ENCODE data around the gene HAX1. TPM values are rescaled to one million over a fixed set of nuclear protein-coding genes. Genes with fewer than 3 reads are reported as not detected.
"Not testable (repeated sequence)": the region's sequence is repeated elsewhere in the genome, so short reads cannot be mapped to it uniquely, and the experiment has no call there.

HAX1 gene
- total RNA-seq, 1 experiment from 2014 or later = 80.4 TPM

GRCh38 chr1:154320882-154321608 lies 48.6 kb downstream of the HAX1 start, which contains the start of gene AQP10:
Gene AQP10, plus strand, starts transcription at chr1:154321093. Its CDS starts 63 bp downstream, at chr1:154321156.
- TF ChIP-seq CTCF (conservative IDR thresholded peaks at IDR 0.05) = no peak
- no peak within 1 kb of the TSS for H2BK120ac ChIP-seq (ENCODE audit: low read depth, low read length, poor library complexity, severe bottlenecking)
- H2AK5ac ChIP-seq (ENCODE audit: insufficient read length, low read length) = no peak within 1 kb of the TSS
- H3K79me2 ChIP-seq (ENCODE audit: insufficient read depth, low read length) = no peaks in the 10 kb centered on the region
- no peak within 1 kb of the TSS for H3K56ac ChIP-seq (ENCODE audit: insufficient read length, low read depth, low read length)
- H3K9me3 ChIP-seq (ENCODE audit: control insufficient read depth, low read depth, low read length) = no peaks in the 10 kb centered on the region
- H4K91ac ChIP-seq (ENCODE audit: insufficient read length, low read depth, low read length) = no peak within 1 kb of the TSS
- H3K9ac ChIP-seq (ENCODE audit: extremely low read depth, insufficient read length, low read length) = no peak within 1 kb of the TSS
- WGBS (ENCODE audit: extremely low coverage, insufficient read length, low lambda C conversion rate) = 100% methylated on average over 2 of the region's 9 CpGs
- H2BK15ac ChIP-seq (ENCODE audit: low read depth, low read length) = no peak within 1 kb of the TSS
- Mint-ChIP-seq H3K27ac (no peak within 1 kb of the TSS), H3K4me1 (peaks cover 0 to 2% of the 10 kb centered on the region in 2 experiments; a peak in 2 of 4 replicates), H3K36me3 (ENCODE audit: insufficient read depth in 1 of 3, low read depth in 3 of 3) (no peaks in the 10 kb centered on the region; a peak in 2 of 7 replicates), H3K27me3 (ENCODE audit: low read depth) (peaks cover 27% of the 10 kb centered on the region), H3K4me3 (no peak within 1 kb of the TSS), H3K9me3 (peaks cover 16 to 18% of the 10 kb centered on the region in 2 experiments)
- H3K4me2 ChIP-seq (ENCODE audit: insufficient read depth, insufficient read length, low read length) = no peak within 1 kb of the TSS
- DNase-seq = no peak
- no peak within 1 kb of the TSS for H3K18ac ChIP-seq (ENCODE audit: insufficient read length, low read depth, low read length)
- H3K4me1 ChIP-seq (ENCODE audit: insufficient read depth, low read length) = no peaks in the 10 kb centered on the region
- H4K5ac ChIP-seq (ENCODE audit: insufficient read length, low read depth, low read length) = no peak within 1 kb of the TSS
- H3K23ac ChIP-seq (ENCODE audit: insufficient read length, low read depth, low read length) = no peak within 1 kb of the TSS
- no peaks in the 10 kb centered on the region for H3K79me1 ChIP-seq (ENCODE audit: insufficient read depth, low read depth, low read length, poor library complexity, severe bottlenecking)
- no peak within 1 kb of the TSS for H2BK5ac ChIP-seq (ENCODE audit: insufficient read length, low read length)
- no peak within 1 kb of the TSS for H2BK12ac ChIP-seq (ENCODE audit: insufficient read length, low read depth, low read length)
- H2BK20ac ChIP-seq (ENCODE audit: low read depth, low read length, poor library complexity, severe bottlenecking) = no peak within 1 kb of the TSS
- no peak within 1 kb of the TSS for H3K4ac ChIP-seq (ENCODE audit: low read depth, low read length)
- H3K23me2 ChIP-seq (ENCODE audit: insufficient read length, low read depth, low read length, poor library complexity, severe bottlenecking) = no peaks in the 10 kb centered on the region
- no peak within 1 kb of the TSS for H2AFZ ChIP-seq (ENCODE audit: low read length)
- no peak within 1 kb of the TSS for H3T11ph ChIP-seq (ENCODE audit: low read length)
- H3K14ac ChIP-seq (ENCODE audit: insufficient read depth, low read length) = no peak within 1 kb of the TSS
- H3K27me3 ChIP-seq (ENCODE audit: insufficient read depth, low read length) = no peaks in the 10 kb centered on the region
- no peaks in the 10 kb centered on the region for H4K20me1 ChIP-seq (ENCODE audit: control insufficient read depth, insufficient read depth, insufficient read length)
- H3K27ac ChIP-seq (ENCODE audit: insufficient read length, low read depth, low read length) = no peak within 1 kb of the TSS
- no peak within 1 kb of the TSS for H4K8ac ChIP-seq (replicated peaks; ENCODE audit: insufficient read length, low read depth, low read length)

- H2BK120ac ChIP-seq (ENCODE audit: low read depth, low read length, poor library complexity, severe bottlenecking); H4K8ac ChIP-seq (replicated peaks; ENCODE audit: insufficient read length, low read depth, low read length); H3K79me2 ChIP-seq (ENCODE audit: insufficient read depth, low read length); H2AFZ ChIP-seq (ENCODE audit: low read length); H4K91ac ChIP-seq (ENCODE audit: insufficient read length, low read depth, low read length); H3K14ac ChIP-seq (ENCODE audit: insufficient read depth, low read length); H3K56ac ChIP-seq (ENCODE audit: insufficient read length, low read depth, low read length); H2BK12ac ChIP-seq (ENCODE audit: insufficient read length, low read depth, low read length); H3K9me3 ChIP-seq (ENCODE audit: control insufficient read depth, low read depth, low read length); H3K36me3 Mint-ChIP-seq (ENCODE audit: insufficient read depth in 1 of 3, low read depth in 3 of 3); H3K23ac ChIP-seq (ENCODE audit: insufficient read length, low read depth, low read length); H3K18ac ChIP-seq (ENCODE audit: insufficient read length, low read depth, low read length); H2BK20ac ChIP-seq (ENCODE audit: low read depth, low read length, poor library complexity, severe bottlenecking); H3K27me3 ChIP-seq (ENCODE audit: insufficient read depth, low read length); H3K4me1 Mint-ChIP-seq; H3K79me1 ChIP-seq (ENCODE audit: insufficient read depth, low read depth, low read length, poor library complexity, severe bottlenecking); H3K23me2 ChIP-seq (ENCODE audit: insufficient read length, low read depth, low read length, poor library complexity, severe bottlenecking); H2BK15ac ChIP-seq (ENCODE audit: low read depth, low read length); H3K4me1 ChIP-seq (ENCODE audit: insufficient read depth, low read length); H3T11ph ChIP-seq (ENCODE audit: low read length); H4K20me1 ChIP-seq (ENCODE audit: control insufficient read depth, insufficient read depth, insufficient read length); H3K27ac ChIP-seq (ENCODE audit: insufficient read length, low read depth, low read length); H2BK5ac ChIP-seq (ENCODE audit: insufficient read length, low read length); H3K4me2 ChIP-seq (ENCODE audit: insufficient read depth, insufficient read length, low read length); H2AK5ac ChIP-seq (ENCODE audit: insufficient read length, low read length); DNase-seq; H3K4ac ChIP-seq (ENCODE audit: low read depth, low read length); H3K9ac ChIP-seq (ENCODE audit: extremely low read depth, insufficient read length, low read length); H3K4me3 Mint-ChIP-seq; H4K5ac ChIP-seq (ENCODE audit: insufficient read length, low read depth, low read length); H3K27ac Mint-ChIP-seq: not testable (repeated sequence)
- Mint-ChIP-seq H3K9me3 (peaks cover 12 to 14% of the 10 kb centered on the region in 2 experiments), H3K27me3 (ENCODE audit: low read depth) (peaks cover 27% of the 10 kb centered on the region)
These were observed 49.1 kb downstream of the HAX1 start for GRCh38 chr1:154321609-154321934.
